GM04504 (cell line): ENCODE measurements around the gene CLIC3.
A peak's percentile ranks its signal among the peaks of the same experiment; 100 is the strongest.

ENCODE experiments used
- DNase-seq: peaks from one replicate; pipeline ENCODE4 v3.0.0-alpha.2; 2012; ENCODE audit warnings: low read depth

The CLIC3 gene

GRCh38 chr9:136951541-136952320 is 44.6 kb downstream of the CLIC3 start, which contains the start of gene LCN12:
Gene LCN12 (plus strand): TSS chr9:136952273. CDS start chr9:136952328, 55 bp downstream.
- no peak for DNase-seq

- no peak for DNase-seq
Measured at GRCh38 chr9:136950656-136951276, 45.6 kb downstream of the CLIC3 start.

- DNase-seq = peak; percentile 55
Measured at GRCh38 chr9:136949817-136950655, 46.3 kb downstream of the CLIC3 start.

- no peak for DNase-seq
Measured at GRCh38 chr9:136949239-136949816, 47.0 kb downstream of the CLIC3 start.

- peak; percentile 20 for DNase-seq
Measured at GRCh38 chr9:136947955-136948510, 48.3 kb downstream of the CLIC3 start.

- no peak for DNase-seq
Measured at GRCh38 chr9:136947028-136947891, 49.1 kb downstream of the CLIC3 start.

GRCh38 chr9:136946228-136947027 is 49.9 kb downstream of the CLIC3 start:
- DNase-seq = no peak

GRCh38 chr9:136945333-136946227 is 50.8 kb downstream of the CLIC3 start:
- DNase-seq = no peak
